ENCODE measurements around the gene ERBB2. TPM values are rescaled to one million over a fixed set of nuclear protein-coding genes. Genes with fewer than 3 reads are reported as not detected.
A peak's percentile ranks its signal among the peaks of the same experiment; 100 is the strongest.
"Not testable (repeated sequence)": the region's sequence is repeated elsewhere in the genome, so short reads cannot be mapped to it uniquely, and the experiment has no call there.

Gene ERBB2
- total RNA-seq, 1 donor from 2014 or later, result 14.5 TPM

GRCh38 chr17:39709998-39710964 is 10.4 kb downstream of the ERBB2 start:
- Mint-ChIP-seq H3K27ac (ENCODE audit: unreplicated experiment) (peak overlapping the region; percentile 43), H3K36me3 (ENCODE audit: unreplicated experiment) (no peaks in the 10 kb centered on the region), H3K4me3 (ENCODE audit: unreplicated experiment) (no peak overlapping the region), H3K27me3 (ENCODE audit: unreplicated experiment) (peaks cover 2% of the 10 kb centered on the region), H3K9me3 (ENCODE audit: unreplicated experiment) (peaks cover 11% of the 10 kb centered on the region), H3K4me1 (ENCODE audit: low read depth, unreplicated experiment) (peaks cover 14% of the 10 kb centered on the region)
- no peak for DNase-seq
- TF ChIP-seq CTCF (IDR thresholded peaks at IDR 0.05; ENCODE audit: partially characterized antibody, unreplicated experiment), result no peak

GRCh38 chr17:39711071-39711470 is 11.2 kb downstream of the ERBB2 start:
- H3K9me3 Mint-ChIP-seq (ENCODE audit: unreplicated experiment), result peaks cover 11% of the 10 kb centered on the region
- H3K27me3 Mint-ChIP-seq (ENCODE audit: unreplicated experiment); H3K4me3 Mint-ChIP-seq (ENCODE audit: unreplicated experiment); DNase-seq; H3K27ac Mint-ChIP-seq (ENCODE audit: unreplicated experiment); H3K36me3 Mint-ChIP-seq (ENCODE audit: unreplicated experiment): not testable (repeated sequence)
- peaks cover 14% of the 10 kb centered on the region for H3K4me1 Mint-ChIP-seq (ENCODE audit: low read depth, unreplicated experiment)

GRCh38 chr17:39711851-39712250 is 12.0 kb downstream of the ERBB2 start:
- no peak overlapping the region for H3K4me3 Mint-ChIP-seq (ENCODE audit: unreplicated experiment)
- H3K4me1 Mint-ChIP-seq (ENCODE audit: low read depth, unreplicated experiment), result peaks cover 14% of the 10 kb centered on the region
- no peak overlapping the region for H3K27ac Mint-ChIP-seq (ENCODE audit: unreplicated experiment)
- peaks cover 11% of the 10 kb centered on the region for H3K9me3 Mint-ChIP-seq (ENCODE audit: unreplicated experiment)
- H3K27me3 Mint-ChIP-seq (ENCODE audit: unreplicated experiment), result peaks cover 4% of the 10 kb centered on the region
- TF ChIP-seq CTCF (IDR thresholded peaks at IDR 0.05; ENCODE audit: partially characterized antibody, unreplicated experiment), result no peak
- H3K36me3 Mint-ChIP-seq (ENCODE audit: unreplicated experiment), result no peaks in the 10 kb centered on the region
- no peak for DNase-seq

- H3K27me3 Mint-ChIP-seq (ENCODE audit: unreplicated experiment), result peaks cover 5% of the 10 kb centered on the region
- no peak overlapping the region for H3K4me3 Mint-ChIP-seq (ENCODE audit: unreplicated experiment)
- no peaks in the 10 kb centered on the region for H3K36me3 Mint-ChIP-seq (ENCODE audit: unreplicated experiment)
- H3K27ac Mint-ChIP-seq (ENCODE audit: unreplicated experiment), result no peak overlapping the region
- no peak for DNase-seq
- H3K4me1 Mint-ChIP-seq (ENCODE audit: low read depth, unreplicated experiment), result peaks cover 8% of the 10 kb centered on the region
- H3K9me3 Mint-ChIP-seq (ENCODE audit: unreplicated experiment), result peaks cover 5% of the 10 kb centered on the region
- TF ChIP-seq CTCF (IDR thresholded peaks at IDR 0.05; ENCODE audit: partially characterized antibody, unreplicated experiment), result no peak
Measured at GRCh38 chr17:39714234-39714633, 14.4 kb downstream of the ERBB2 start.

- H3K27me3 Mint-ChIP-seq (ENCODE audit: unreplicated experiment), result peaks cover 5% of the 10 kb centered on the region
- H3K36me3 Mint-ChIP-seq (ENCODE audit: unreplicated experiment), result no peaks in the 10 kb centered on the region
- TF ChIP-seq CTCF (IDR thresholded peaks at IDR 0.05; ENCODE audit: partially characterized antibody, unreplicated experiment), result no peak
Measured at GRCh38 chr17:39715375-39716072, 15.7 kb downstream of the ERBB2 start.

More at GRCh38 chr17:39715375-39716072, 15.7 kb downstream of the ERBB2 start:
- H3K4me1 Mint-ChIP-seq (ENCODE audit: low read depth, unreplicated experiment), result peaks cover 3% of the 10 kb centered on the region
- no peak for DNase-seq
- H3K4me3 Mint-ChIP-seq (ENCODE audit: unreplicated experiment), result no peak overlapping the region
- H3K9me3 Mint-ChIP-seq (ENCODE audit: unreplicated experiment), result peaks cover 3% of the 10 kb centered on the region
- H3K27ac Mint-ChIP-seq (ENCODE audit: unreplicated experiment), result no peak overlapping the region
